ENCODE data around the gene SPACDR. TPM values are rescaled to one million over a fixed set of nuclear protein-coding genes. Genes with fewer than 3 reads are reported as not detected.
A peak's percentile ranks its signal among the peaks of the same experiment; 100 is the strongest.
"Not testable (repeated sequence)": the region's sequence is repeated elsewhere in the genome, so short reads cannot be mapped to it uniquely, and the experiment has no call there.

Gene SPACDR
- total RNA-seq, 2 experiments from 2014 or later, result 3.5 to 3.9 TPM

GRCh38 chr7:100439244-100439643 is 24.8 kb downstream of the SPACDR start:
- peaks cover 10% of the 10 kb centered on the region for H3K4me1 Mint-ChIP-seq (ENCODE audit: low read depth)
- H3K9me3 Mint-ChIP-seq; H3K4me3 Mint-ChIP-seq; intact Hi-C loops (cut with micrococcal nuclease); POLR2A ChIA-PET; H3K27ac Mint-ChIP-seq; H3K27me3 Mint-ChIP-seq; DNase-seq: not testable (repeated sequence)
- peaks cover 16% of the 10 kb centered on the region for H3K36me3 Mint-ChIP-seq
- CTCF ChIA-PET, result interaction anchor here (1.4 to 1.8 kb wide), 2 partner anchors 12 to 26 kb away, joined by 5 to 6 read pairs; no protein-coding TSS in a partner anchor

GRCh38 chr7:100438731-100439130 is 25.3 kb downstream of the SPACDR start:
- H3K9me3 Mint-ChIP-seq; H3K27me3 Mint-ChIP-seq; H3K27ac Mint-ChIP-seq; DNase-seq; POLR2A ChIA-PET; H3K4me3 Mint-ChIP-seq; intact Hi-C loops (cut with micrococcal nuclease): not testable (repeated sequence)
- H3K4me1 Mint-ChIP-seq (ENCODE audit: low read depth), result peaks cover 14% of the 10 kb centered on the region
- CTCF ChIA-PET, result interaction anchor here (1.4 to 1.8 kb wide), 2 partner anchors 12 to 27 kb away, joined by 5 to 6 read pairs; no protein-coding TSS in a partner anchor
- peaks cover 21% of the 10 kb centered on the region for H3K36me3 Mint-ChIP-seq

- no peaks in the 10 kb centered on the region for H3K27me3 Mint-ChIP-seq
- POLR2A ChIA-PET, result no interaction called here
- peak overlapping the region; percentile 23 for H3K27ac Mint-ChIP-seq
- no peaks in the 10 kb centered on the region for H3K9me3 Mint-ChIP-seq
- CTCF ChIA-PET, result interaction anchor here (1.0 to 1.8 kb wide), 2 partner anchors 12 to 13 kb away, joined by 5 read pairs; no protein-coding TSS in a partner anchor
- intact Hi-C loops (cut with micrococcal nuclease), result no loop called here
- DNase-seq, result no peak
- peaks cover 20% of the 10 kb centered on the region for H3K4me1 Mint-ChIP-seq (ENCODE audit: low read depth)
- H3K36me3 Mint-ChIP-seq, result peaks cover 27% of the 10 kb centered on the region
- no peak overlapping the region for H3K4me3 Mint-ChIP-seq
Observed at GRCh38 chr7:100438172-100438571, 25.9 kb downstream of the SPACDR start.

- DNase-seq, result no peak
- Mint-ChIP-seq H3K27me3 (no peaks in the 10 kb centered on the region), H3K36me3 (peaks cover 34% of the 10 kb centered on the region), H3K9me3 (no peaks in the 10 kb centered on the region), H3K27ac (peak overlapping the region; percentile 96), H3K4me1 (ENCODE audit: low read depth) (peaks cover 28% of the 10 kb centered on the region), H3K4me3 (peak overlapping the region; percentile 91)
- ChIA-PET POLR2A (interaction anchor here (1.0 to 1.1 kb wide), 2 partner anchors 9 to 246 kb away, joined by 3 to 5 read pairs; partner anchors contain the start of gene ZCWPW1), CTCF (interaction anchor here (0.9 to 1.7 kb wide), 4 partner anchors 9 to 254 kb away, joined by 3 to 7 read pairs (median 4); partner anchors contain the start of gene ZCWPW1)
- intact Hi-C loops (cut with micrococcal nuclease), result no loop called here
Observed at GRCh38 chr7:100437150-100438100, 26.6 kb downstream of the SPACDR start.

GRCh38 chr7:100435401-100436304 is 28.4 kb downstream of the SPACDR start:
- DNase-seq, result peak; percentile 62
- intact Hi-C loops (cut with micrococcal nuclease), result loop anchor here (1.0 kb wide), 3 partner anchors 7 to 44 kb away; partner anchors contain the start of genes TSC22D4 and ZCWPW1
- Mint-ChIP-seq H3K4me1 (ENCODE audit: low read depth) (peaks cover 44% of the 10 kb centered on the region), H3K27me3 (no peaks in the 10 kb centered on the region), H3K27ac (peak overlapping the region; percentile 96), H3K4me3 (peak overlapping the region; percentile 91), H3K36me3 (peaks cover 46% of the 10 kb centered on the region), H3K9me3 (no peaks in the 10 kb centered on the region)
- ChIA-PET CTCF (interaction anchor here (0.6 to 1.7 kb wide), 4 partner anchors 15 to 270 kb away, joined by 3 to 7 read pairs (median 4); partner anchors contain the start of gene POP7), POLR2A (interaction anchor here (0.6 to 1.4 kb wide), 6 partner anchors 8 to 264 kb away, joined by 3 to 5 read pairs (median 4); partner anchors contain the start of gene ZCWPW1)

GRCh38 chr7:100434297-100435144 is 29.5 kb downstream of the SPACDR start:
- Mint-ChIP-seq H3K4me1 (ENCODE audit: low read depth) (peaks cover 47% of the 10 kb centered on the region), H3K4me3 (peak overlapping the region; percentile 89), H3K27ac (peak overlapping the region; percentile 96), H3K9me3 (peaks cover under 1% of the 10 kb centered on the region), H3K36me3 (peaks cover 53% of the 10 kb centered on the region), H3K27me3 (peaks cover 2% of the 10 kb centered on the region)
- ChIA-PET CTCF (interaction anchor here (1.1 kb wide), 1 partner anchor 16 kb away, joined by 4 read pairs; no protein-coding TSS in a partner anchor), POLR2A (interaction anchor here (1.4 to 1.8 kb wide), 2 partner anchors 10 to 39 kb away, joined by 4 to 5 read pairs; no protein-coding TSS in a partner anchor)
- intact Hi-C loops (cut with micrococcal nuclease), result no loop called here
- no peak for DNase-seq

- peaks cover 51% of the 10 kb centered on the region for H3K4me1 Mint-ChIP-seq (ENCODE audit: low read depth)
- peaks cover 57% of the 10 kb centered on the region for H3K36me3 Mint-ChIP-seq
- H3K27ac Mint-ChIP-seq, result peak overlapping the region; percentile 96
- CTCF ChIA-PET, result interaction anchor here (1.1 kb wide), 1 partner anchor 17 kb away, joined by 4 read pairs; no protein-coding TSS in a partner anchor
- intact Hi-C loops (cut with micrococcal nuclease), result no loop called here
- H3K4me3 Mint-ChIP-seq, result peak overlapping the region; percentile 89
- H3K9me3 Mint-ChIP-seq, result peaks cover 4% of the 10 kb centered on the region
- H3K27me3 Mint-ChIP-seq, result peaks cover 6% of the 10 kb centered on the region
- POLR2A ChIA-PET, result interaction anchor here (1.8 kb wide), 1 partner anchor 11 kb away, joined by 5 read pairs; no protein-coding TSS in a partner anchor
- DNase-seq, result no peak
Observed at GRCh38 chr7:100433592-100434296, 30.3 kb downstream of the SPACDR start.

GRCh38 chr7:100433276-100433591 is 30.8 kb downstream of the SPACDR start:
- H3K4me1 Mint-ChIP-seq (ENCODE audit: low read depth), result peaks cover 51% of the 10 kb centered on the region
- POLR2A ChIA-PET, result interaction anchor here (1.8 kb wide), 1 partner anchor 11 kb away, joined by 5 read pairs; no protein-coding TSS in a partner anchor
- no peak overlapping the region for H3K4me3 Mint-ChIP-seq
- CTCF ChIA-PET, result no interaction called here
- peaks cover 61% of the 10 kb centered on the region for H3K36me3 Mint-ChIP-seq
- no peak for DNase-seq
- peak overlapping the region; percentile 96 for H3K27ac Mint-ChIP-seq
- peaks cover 4% of the 10 kb centered on the region for H3K9me3 Mint-ChIP-seq
- intact Hi-C loops (cut with micrococcal nuclease), result no loop called here
- peaks cover 8% of the 10 kb centered on the region for H3K27me3 Mint-ChIP-seq

GRCh38 chr7:100432621-100433275 is 31.3 kb downstream of the SPACDR start:
- H3K27ac Mint-ChIP-seq, result peak overlapping the region; percentile 96
- peaks cover 4% of the 10 kb centered on the region for H3K9me3 Mint-ChIP-seq
- peaks cover 61% of the 10 kb centered on the region for H3K36me3 Mint-ChIP-seq
- peak overlapping the region; percentile 87 for H3K4me3 Mint-ChIP-seq
- ChIA-PET POLR2A (no interaction called here), CTCF (no interaction called here)
- H3K4me1 Mint-ChIP-seq (ENCODE audit: low read depth), result peaks cover 56% of the 10 kb centered on the region
- intact Hi-C loops (cut with micrococcal nuclease), result no loop called here
- no peak for DNase-seq
- peaks cover 8% of the 10 kb centered on the region for H3K27me3 Mint-ChIP-seq

GRCh38 chr7:100432053-100432452 is 32.0 kb downstream of the SPACDR start:
- no peak for DNase-seq
- ChIA-PET CTCF (no interaction called here), POLR2A (no interaction called here)
- peaks cover 4% of the 10 kb centered on the region for H3K9me3 Mint-ChIP-seq
- intact Hi-C loops (cut with micrococcal nuclease), result no loop called here
- peak overlapping the region; percentile 87 for H3K4me3 Mint-ChIP-seq
- H3K27ac Mint-ChIP-seq, result peak overlapping the region; percentile 96
- peaks cover 55% of the 10 kb centered on the region for H3K4me1 Mint-ChIP-seq (ENCODE audit: low read depth)
- peaks cover 61% of the 10 kb centered on the region for H3K36me3 Mint-ChIP-seq
- peaks cover 8% of the 10 kb centered on the region for H3K27me3 Mint-ChIP-seq
